Thyroid gland (tissue), 4 donors: ENCODE results near the gene LAMA4. TPM values are rescaled to one million over a fixed set of nuclear protein-coding genes. Genes with fewer than 3 reads are reported as not detected.

Source experiments
- DNase-seq, 2 donors: peaks; one replicate each; pipeline ENCODE4 v3.0.0-alpha.2; 2019
- H3K27ac ChIP-seq, 3 donors: fragments of 200-600 bp; sonication (generic); 1 replicate in 2 of 3; 2 replicates in 1 of 3; pipeline ENCODE4 v1.5.1; 2016 to 2019; ENCODE audit warnings: mild to moderate bottlenecking in 1 of 3, moderate library complexity in 1 of 3
- H3K27me3 ChIP-seq: fragments of 200-600 bp; sonication (generic); one replicate; pipeline ENCODE4 v1.5.1; 2019
- H3K36me3 ChIP-seq, 2 donors: fragments of 200-600 bp; sonication (generic); one replicate each; pipeline ENCODE4 v1.5.1; 2016 to 2019
- H3K4me1 ChIP-seq, 2 donors: fragments of 200-600 bp; sonication (generic); one replicate each; pipeline ENCODE4 v1.5.1; 2017 to 2019
- H3K4me3 ChIP-seq, 3 donors: fragments of 200-600 bp; sonication (generic); replicated peaks in 1 of 3; 1 replicate in 2 of 3; 2 replicates in 1 of 3; pipeline ENCODE4 v1.5.1; 2016; ENCODE audit warnings: mild to moderate bottlenecking in 1 of 3
- H3K9me3 ChIP-seq: fragments of 200-600 bp; sonication (generic); one replicate; pipeline ENCODE4 v1.5.1; 2017
- POLR2A ChIP-seq, 2 donors: fragments of 450-650 bp; IDR thresholded peaks; one replicate each; pipeline ENCODE4 v1.6.1; 2017; ENCODE audit warnings: antibody characterized with exemption in 2 of 2, mild to moderate bottlenecking in 2 of 2, moderate library complexity in 1 of 2
- WGBS, 2 donors: methylation state at CpG; one replicate each; pipeline ENCODE4 v1.1.5; 2017; 5-methylcytosine and 5-hydroxymethylcytosine counted together
- intact Hi-C: fragments of 100-400 bp; cut with DNase I; formaldehyde crosslinking; loops from one replicate; pipeline ENCODE4 v1.15.1; 2023
- total RNA-seq, 4 donors: library from RNA; depleted of rRNA; stranded (reverse); fragments of >200 nt; gene quantifications; one replicate each; pipeline ENCODE4 v1.2.3, GENCODE V29; 2016
- TF ChIP-seq, protein P1 (sequence below), 6 experiments: fragments of 200-600 bp in 3 of 6; fragments of 450-650 bp in 3 of 6; sonication (generic) in 3 of 6; IDR thresholded peaks; one replicate each; pipeline ENCODE4 v1.5.1; 2016 to 2019; ENCODE audit warnings: antibody characterized with exemption in 6 of 6, mild to moderate bottlenecking in 2 of 6, inconsistent platforms in 1 of 6, moderate library complexity in 1 of 6

The LAMA4 gene
- total RNA-seq, 4 donors from 2014 or later, result 29.9 to 40.0 (median 35.3) TPM

- no peak for DNase-seq
- Histone ChIP-seq H3K36me3 (peaks cover 0 to 4% of the 10 kb centered on the region in 2 donors), H3K4me3 (no peak overlapping the region), H3K9me3 (no peaks in the 10 kb centered on the region), H3K4me1 (no peaks in the 10 kb centered on the region), H3K27ac (no peak overlapping the region), H3K27me3 (no peaks in the 10 kb centered on the region)
- intact Hi-C loops, result no loop called here
- WGBS, 2 donors, result 82 to 93% methylated on average over 1 of the region's 1 CpG
- TF ChIP-seq, protein P1, sequence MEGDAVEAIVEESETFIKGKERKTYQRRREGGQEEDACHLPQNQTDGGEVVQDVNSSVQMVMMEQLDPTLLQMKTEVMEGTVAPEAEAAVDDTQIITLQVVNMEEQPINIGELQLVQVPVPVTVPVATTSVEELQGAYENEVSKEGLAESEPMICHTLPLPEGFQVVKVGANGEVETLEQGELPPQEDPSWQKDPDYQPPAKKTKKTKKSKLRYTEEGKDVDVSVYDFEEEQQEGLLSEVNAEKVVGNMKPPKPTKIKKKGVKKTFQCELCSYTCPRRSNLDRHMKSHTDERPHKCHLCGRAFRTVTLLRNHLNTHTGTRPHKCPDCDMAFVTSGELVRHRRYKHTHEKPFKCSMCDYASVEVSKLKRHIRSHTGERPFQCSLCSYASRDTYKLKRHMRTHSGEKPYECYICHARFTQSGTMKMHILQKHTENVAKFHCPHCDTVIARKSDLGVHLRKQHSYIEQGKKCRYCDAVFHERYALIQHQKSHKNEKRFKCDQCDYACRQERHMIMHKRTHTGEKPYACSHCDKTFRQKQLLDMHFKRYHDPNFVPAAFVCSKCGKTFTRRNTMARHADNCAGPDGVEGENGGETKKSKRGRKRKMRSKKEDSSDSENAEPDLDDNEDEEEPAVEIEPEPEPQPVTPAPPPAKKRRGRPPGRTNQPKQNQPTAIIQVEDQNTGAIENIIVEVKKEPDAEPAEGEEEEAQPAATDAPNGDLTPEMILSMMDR (IDR thresholded peaks at IDR 0.05), result no peak
- TF ChIP-seq POLR2A (IDR thresholded peaks at IDR 0.05), result no peak
Observed at GRCh38 chr6:112169541-112169940, 84.8 kb downstream of the LAMA4 start.

- TF ChIP-seq POLR2A (IDR thresholded peaks at IDR 0.05), result no peak
- TF ChIP-seq, protein P1 (IDR thresholded peaks at IDR 0.05), result peak; percentile 39 to 89 (median 74)
- DNase-seq, result peak; percentile 71 to 76
- H3K4me1 ChIP-seq, result no peaks in the 10 kb centered on the region
- no peak overlapping the region for H3K4me3 ChIP-seq
- H3K27ac ChIP-seq, result no peak overlapping the region
- intact Hi-C loops, result no loop called here
- H3K36me3 ChIP-seq, result no peaks in the 10 kb centered on the region
- no peaks in the 10 kb centered on the region for H3K9me3 ChIP-seq
- no peaks in the 10 kb centered on the region for H3K27me3 ChIP-seq
- WGBS, 2 donors, result 41 to 43% methylated on average over 21 of the region's 21 CpGs
Observed at GRCh38 chr6:112163295-112164257, 90.8 kb downstream of the LAMA4 start.

GRCh38 chr6:112160745-112161144 is 93.6 kb downstream of the LAMA4 start:
- 89 to 98% methylated on average over 1 of the region's 1 CpG for WGBS, 2 donors
- no peak for DNase-seq
- Histone ChIP-seq H3K4me1 (no peaks in the 10 kb centered on the region), H3K4me3 (no peak overlapping the region), H3K36me3 (no peaks in the 10 kb centered on the region), H3K27me3 (no peaks in the 10 kb centered on the region), H3K9me3 (no peaks in the 10 kb centered on the region), H3K27ac (no peak overlapping the region)
- intact Hi-C loops, result no loop called here
- no peak for TF ChIP-seq POLR2A (IDR thresholded peaks at IDR 0.05)
- TF ChIP-seq, protein P1 (IDR thresholded peaks at IDR 0.05), result no peak

- no peak overlapping the region for H3K4me3 ChIP-seq
- H3K27me3 ChIP-seq, result no peaks in the 10 kb centered on the region
- H3K36me3 ChIP-seq, result no peaks in the 10 kb centered on the region
- 89 to 94% methylated on average over 4 of the region's 4 CpGs for WGBS, 2 donors
- no peak for DNase-seq
- TF ChIP-seq, protein P1 (IDR thresholded peaks at IDR 0.05), result no peak
- no peak for TF ChIP-seq POLR2A (IDR thresholded peaks at IDR 0.05)
- H3K9me3 ChIP-seq, result no peaks in the 10 kb centered on the region
- no peak overlapping the region for H3K27ac ChIP-seq
- H3K4me1 ChIP-seq, result no peaks in the 10 kb centered on the region
- intact Hi-C loops, result no loop called here
Observed at GRCh38 chr6:112156668-112157067, 97.7 kb downstream of the LAMA4 start.

- no peaks in the 10 kb centered on the region for H3K4me1 ChIP-seq
- H3K27me3 ChIP-seq, result no peaks in the 10 kb centered on the region
- intact Hi-C loops, result no loop called here
- no peak overlapping the region for H3K27ac ChIP-seq
- no peak overlapping the region for H3K4me3 ChIP-seq
- TF ChIP-seq, protein P1 (IDR thresholded peaks at IDR 0.05), result no peak
- no peak for TF ChIP-seq POLR2A (IDR thresholded peaks at IDR 0.05)
- no peaks in the 10 kb centered on the region for H3K36me3 ChIP-seq
- DNase-seq, result no peak
- 46 to 54% methylated on average over 3 of the region's 3 CpGs for WGBS, 2 donors
- no peaks in the 10 kb centered on the region for H3K9me3 ChIP-seq
Observed at GRCh38 chr6:112155886-112156285, 98.5 kb downstream of the LAMA4 start.
